Stimulated activated CD4-positive, alpha-beta T cell treated with anti-CD3 and anti-CD28 coated beads, Interleukin-1b, Interleukin-23, amount 100 ng/mL, for 48 hours (primary cell): Measurements from ENCODE around the gene PLOD2.

ENCODE experiments used
- DNase-seq: peaks from one replicate; pipeline ENCODE4 v3.0.0-alpha.2; 2020

The PLOD2 gene

GRCh38 chr3:146093896-146094295 is 67.1 kb downstream of the PLOD2 start:
- DNase-seq, result no peak

GRCh38 chr3:146092230-146092629 is 68.8 kb downstream of the PLOD2 start:
- DNase-seq, result no peak

GRCh38 chr3:146091397-146091796 is 69.6 kb downstream of the PLOD2 start:
- DNase-seq, result no peak

- no peak for DNase-seq
These were observed 70.5 kb downstream of the PLOD2 start for GRCh38 chr3:146090521-146090920.

GRCh38 chr3:146088840-146089239 is 72.1 kb downstream of the PLOD2 start:
- DNase-seq, result no peak

- DNase-seq, result no peak
These were observed 73.9 kb downstream of the PLOD2 start for GRCh38 chr3:146087116-146087515.

GRCh38 chr3:146086211-146086610 is 74.8 kb downstream of the PLOD2 start:
- no peak for DNase-seq

- DNase-seq, result no peak
These were observed 75.3 kb downstream of the PLOD2 start for GRCh38 chr3:146085678-146086077.

- DNase-seq, result no peak
These were observed 80.4 kb downstream of the PLOD2 start for GRCh38 chr3:146080578-146080977.

- no peak for DNase-seq
These were observed 83.0 kb downstream of the PLOD2 start for GRCh38 chr3:146078031-146078430.

- no peak for DNase-seq
These were observed 83.8 kb downstream of the PLOD2 start for GRCh38 chr3:146077181-146077580.

GRCh38 chr3:146072824-146073223 is 88.2 kb downstream of the PLOD2 start:
- no peak for DNase-seq

GRCh38 chr3:146072061-146072460 is 88.9 kb downstream of the PLOD2 start:
- DNase-seq, result no peak

GRCh38 chr3:146071632-146072031 is 89.4 kb downstream of the PLOD2 start:
- DNase-seq, result no peak

- DNase-seq, result no peak
These were observed 93.9 kb downstream of the PLOD2 start for GRCh38 chr3:146067048-146067447.

- DNase-seq, result no peak
These were observed 95.4 kb downstream of the PLOD2 start for GRCh38 chr3:146065573-146066006.

GRCh38 chr3:146058241-146058640 is 102.7 kb downstream of the PLOD2 start:
- no peak for DNase-seq

- DNase-seq, result no peak
These were observed 108.1 kb downstream of the PLOD2 start for GRCh38 chr3:146052791-146053310.

GRCh38 chr3:146052056-146052790 is 108.8 kb downstream of the PLOD2 start:
- no peak for DNase-seq

- DNase-seq, result no peak
These were observed 110.3 kb downstream of the PLOD2 start for GRCh38 chr3:146050691-146051090.

- DNase-seq, result no peak
These were observed 113.5 kb downstream of the PLOD2 start for GRCh38 chr3:146047485-146047884.

GRCh38 chr3:146044046-146044445 is 116.9 kb downstream of the PLOD2 start:
- DNase-seq, result no peak

- no peak for DNase-seq
These were observed 120.4 kb downstream of the PLOD2 start for GRCh38 chr3:146040630-146041029.

GRCh38 chr3:146037697-146038096 is 123.3 kb downstream of the PLOD2 start:
- no peak for DNase-seq

GRCh38 chr3:146036281-146036680 is 124.7 kb downstream of the PLOD2 start:
- DNase-seq, result no peak
